Measurements from ENCODE around the gene CYBB.

The CYBB gene

DNA sequence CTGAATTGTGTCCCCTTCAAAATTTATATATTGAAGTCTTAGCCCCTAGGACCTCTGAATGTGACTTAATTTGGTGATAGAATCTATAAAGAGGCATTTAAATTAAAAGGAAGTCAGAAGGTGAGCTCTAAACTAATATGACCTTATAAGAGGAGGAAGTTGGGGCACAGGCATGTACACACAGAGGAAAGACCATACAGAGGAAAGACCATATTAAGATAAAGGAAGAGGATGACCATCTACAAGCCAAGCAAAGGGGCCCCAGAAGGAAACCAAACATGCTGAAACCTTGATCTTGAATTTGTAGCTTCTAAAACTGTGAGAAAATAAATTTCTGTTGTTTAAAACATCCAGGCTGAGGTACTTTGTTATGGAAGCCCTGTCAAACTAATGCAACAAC, 26.9 kb upstream of the CYBB start:
- Histone ChIP-seq H2BK120ac (ENCODE audit: low read depth, low read length) (no peak overlapping the region), H3K4me1 (ENCODE audit: control insufficient read depth, low read depth, low read length) (no peaks in the 10 kb centered on the region), H3K56ac (ENCODE audit: low read length) (no peak overlapping the region), H3K79me1 (ENCODE audit: low read length) (no peaks in the 10 kb centered on the region), H4K8ac (ENCODE audit: low read depth, low read length) (no peak overlapping the region), H3K4ac (ENCODE audit: low read depth, low read length) (no peak overlapping the region), H4K5ac (ENCODE audit: low read length) (no peak overlapping the region), H2AK5ac (ENCODE audit: low read length) (no peak overlapping the region), H2BK5ac (ENCODE audit: low read length) (no peak overlapping the region), H3K4me2 (ENCODE audit: low read length) (no peak overlapping the region), H3K27ac (ENCODE audit: low read depth, low read length) (no peak overlapping the region), H3K9ac (ENCODE audit: low read length) (no peak overlapping the region), H3K36me3 (ENCODE audit: control insufficient read depth, insufficient read depth, low read length) (no peaks in the 10 kb centered on the region), H3K18ac (ENCODE audit: low read length) (no peak overlapping the region), H2BK15ac (replicated peaks; ENCODE audit: low read depth) (no peak overlapping the region), H3K4me3 (ENCODE audit: low read length) (no peak overlapping the region), H3K79me2 (ENCODE audit: control insufficient read depth, insufficient read depth, low read length) (no peaks in the 10 kb centered on the region), H3K23ac (ENCODE audit: low read length) (no peak overlapping the region), H3K27me3 (ENCODE audit: insufficient read depth, low read length, poor library complexity) (no peaks in the 10 kb centered on the region)
- DNase-seq = no peak

DNA sequence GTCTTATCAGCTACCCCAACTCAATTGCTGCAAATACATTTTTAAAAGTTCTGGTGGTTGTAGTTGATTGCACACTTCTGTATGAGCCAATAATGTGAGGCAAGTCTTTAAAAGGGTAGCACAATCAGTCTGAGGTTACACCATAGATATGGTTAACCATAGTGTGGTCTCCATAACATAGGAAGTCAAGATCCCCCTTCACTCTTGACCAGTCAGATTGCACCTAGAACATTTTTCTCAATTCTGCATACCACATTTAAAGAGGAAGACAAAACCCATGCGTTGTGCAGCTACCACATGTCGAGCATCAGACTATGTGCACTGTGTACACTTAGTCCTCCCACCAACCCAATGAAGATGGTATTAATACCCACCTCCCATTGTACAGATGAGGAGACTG, 26.5 kb upstream of the CYBB start:
- Histone ChIP-seq H3K56ac (ENCODE audit: low read length) (no peak overlapping the region), H3K36me3 (ENCODE audit: control insufficient read depth, insufficient read depth, low read length) (no peaks in the 10 kb centered on the region), H2AK5ac (ENCODE audit: low read length) (no peak overlapping the region), H3K23ac (ENCODE audit: low read length) (no peak overlapping the region), H2BK120ac (ENCODE audit: low read depth, low read length) (no peak overlapping the region), H3K4ac (ENCODE audit: low read depth, low read length) (no peak overlapping the region), H3K4me1 (ENCODE audit: control insufficient read depth, low read depth, low read length) (no peaks in the 10 kb centered on the region), H3K27ac (ENCODE audit: low read depth, low read length) (no peak overlapping the region), H2BK15ac (replicated peaks; ENCODE audit: low read depth) (no peak overlapping the region), H3K79me2 (ENCODE audit: control insufficient read depth, insufficient read depth, low read length) (no peaks in the 10 kb centered on the region), H3K27me3 (ENCODE audit: insufficient read depth, low read length, poor library complexity) (no peaks in the 10 kb centered on the region), H3K79me1 (ENCODE audit: low read length) (no peaks in the 10 kb centered on the region), H3K4me2 (ENCODE audit: low read length) (no peak overlapping the region), H3K4me3 (ENCODE audit: low read length) (no peak overlapping the region), H3K18ac (ENCODE audit: low read length) (no peak overlapping the region), H4K8ac (ENCODE audit: low read depth, low read length) (no peak overlapping the region), H4K5ac (ENCODE audit: low read length) (no peak overlapping the region), H2BK5ac (ENCODE audit: low read length) (no peak overlapping the region), H3K9ac (ENCODE audit: low read length) (no peak overlapping the region)
- WGBS (ENCODE audit: extremely low coverage, insufficient coverage, low lambda C conversion rate) = no CpG with 5 or more reads among the region's 2 CpGs
- DNase-seq = no peak

DNA sequence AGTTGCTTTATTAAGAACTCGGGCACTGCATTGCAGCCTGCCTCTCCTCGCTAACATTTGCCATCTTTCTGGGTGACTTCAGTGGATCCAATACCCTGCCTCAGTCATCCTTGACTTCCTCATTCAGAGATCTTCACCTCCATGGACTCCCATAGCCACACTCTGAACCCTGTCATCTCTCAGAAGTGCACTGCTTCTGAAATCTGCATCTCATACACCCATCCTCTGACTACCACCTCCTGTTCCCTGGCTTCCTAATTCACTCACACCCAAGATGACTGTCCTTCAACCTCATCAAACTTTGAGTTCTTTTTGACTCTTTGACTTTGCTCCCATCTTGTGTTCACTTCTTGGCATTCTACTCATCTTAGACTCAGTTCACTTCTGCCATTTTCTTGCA, 25.3 kb upstream of the CYBB start:
- no peak overlapping the region for H3K27ac ChIP-seq (ENCODE audit: low read depth, low read length)
- H3K79me2 ChIP-seq (ENCODE audit: control insufficient read depth, insufficient read depth, low read length) = no peaks in the 10 kb centered on the region
- H4K8ac ChIP-seq (ENCODE audit: low read depth, low read length) = no peak overlapping the region
- H2BK120ac ChIP-seq (ENCODE audit: low read depth, low read length) = no peak overlapping the region
- no peak overlapping the region for H3K18ac ChIP-seq (ENCODE audit: low read length)
- H3K4me3 ChIP-seq (ENCODE audit: low read length) = no peak overlapping the region
- H2BK15ac ChIP-seq (replicated peaks; ENCODE audit: low read depth) = no peak overlapping the region
- no peak overlapping the region for H2AK5ac ChIP-seq (ENCODE audit: low read length)
- no peak overlapping the region for H3K23ac ChIP-seq (ENCODE audit: low read length)
- no peak overlapping the region for H3K4me2 ChIP-seq (ENCODE audit: low read length)
- no peaks in the 10 kb centered on the region for H3K4me1 ChIP-seq (ENCODE audit: control insufficient read depth, low read depth, low read length)
- H4K5ac ChIP-seq (ENCODE audit: low read length) = no peak overlapping the region
- no CpG with 5 or more reads among the region's 2 CpGs for WGBS (ENCODE audit: extremely low coverage, insufficient coverage, low lambda C conversion rate)
- H3K56ac ChIP-seq (ENCODE audit: low read length) = no peak overlapping the region
- H2BK5ac ChIP-seq (ENCODE audit: low read length) = no peak overlapping the region
- H3K27me3 ChIP-seq (ENCODE audit: insufficient read depth, low read length, poor library complexity) = no peaks in the 10 kb centered on the region
- H3K79me1 ChIP-seq (ENCODE audit: low read length) = no peaks in the 10 kb centered on the region
- H3K4ac ChIP-seq (ENCODE audit: low read depth, low read length) = no peak overlapping the region
- no peak for DNase-seq
- H3K36me3 ChIP-seq (ENCODE audit: control insufficient read depth, insufficient read depth, low read length) = no peaks in the 10 kb centered on the region
- H3K9ac ChIP-seq (ENCODE audit: low read length) = no peak overlapping the region

DNA sequence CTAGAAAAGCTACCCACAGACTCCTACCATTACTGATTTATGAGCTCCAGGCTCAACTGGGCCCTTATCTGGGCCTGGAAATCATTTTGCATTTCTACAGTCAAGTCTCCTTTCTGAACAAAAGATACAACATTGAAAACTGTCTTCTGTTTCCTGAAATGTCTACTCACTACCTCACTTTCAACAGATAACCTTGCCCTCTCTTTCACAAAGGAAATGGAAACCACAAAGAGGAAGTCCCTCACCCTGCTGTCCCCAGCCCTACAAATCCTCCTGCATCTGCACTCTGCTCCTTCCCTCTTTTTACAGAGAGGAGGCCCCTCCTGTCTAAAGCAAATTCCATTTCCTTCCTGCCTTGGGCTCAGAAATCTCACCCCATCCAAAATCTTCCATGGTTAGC, 24.8 kb upstream of the CYBB start:
- H2AK5ac ChIP-seq (ENCODE audit: low read length) = no peak overlapping the region
- no peak overlapping the region for H3K56ac ChIP-seq (ENCODE audit: low read length)
- no peaks in the 10 kb centered on the region for H3K79me2 ChIP-seq (ENCODE audit: control insufficient read depth, insufficient read depth, low read length)
- no peak overlapping the region for H2BK5ac ChIP-seq (ENCODE audit: low read length)
- H3K27me3 ChIP-seq (ENCODE audit: insufficient read depth, low read length, poor library complexity) = no peaks in the 10 kb centered on the region
- no peaks in the 10 kb centered on the region for H3K4me1 ChIP-seq (ENCODE audit: control insufficient read depth, low read depth, low read length)
- H3K4ac ChIP-seq (ENCODE audit: low read depth, low read length) = no peak overlapping the region
- no peak overlapping the region for H4K5ac ChIP-seq (ENCODE audit: low read length)
- H3K18ac ChIP-seq (ENCODE audit: low read length) = no peak overlapping the region
- H3K79me1 ChIP-seq (ENCODE audit: low read length) = no peaks in the 10 kb centered on the region
- no peak overlapping the region for H3K9ac ChIP-seq (ENCODE audit: low read length)
- no peak overlapping the region for H2BK15ac ChIP-seq (replicated peaks; ENCODE audit: low read depth)
- no peak overlapping the region for H3K4me3 ChIP-seq (ENCODE audit: low read length)
- no peak overlapping the region for H3K4me2 ChIP-seq (ENCODE audit: low read length)
- no peak for DNase-seq
- no peaks in the 10 kb centered on the region for H3K36me3 ChIP-seq (ENCODE audit: control insufficient read depth, insufficient read depth, low read length)
- H3K27ac ChIP-seq (ENCODE audit: low read depth, low read length) = no peak overlapping the region
- no peak overlapping the region for H4K8ac ChIP-seq (ENCODE audit: low read depth, low read length)
- no peak overlapping the region for H2BK120ac ChIP-seq (ENCODE audit: low read depth, low read length)
- no peak overlapping the region for H3K23ac ChIP-seq (ENCODE audit: low read length)

DNA sequence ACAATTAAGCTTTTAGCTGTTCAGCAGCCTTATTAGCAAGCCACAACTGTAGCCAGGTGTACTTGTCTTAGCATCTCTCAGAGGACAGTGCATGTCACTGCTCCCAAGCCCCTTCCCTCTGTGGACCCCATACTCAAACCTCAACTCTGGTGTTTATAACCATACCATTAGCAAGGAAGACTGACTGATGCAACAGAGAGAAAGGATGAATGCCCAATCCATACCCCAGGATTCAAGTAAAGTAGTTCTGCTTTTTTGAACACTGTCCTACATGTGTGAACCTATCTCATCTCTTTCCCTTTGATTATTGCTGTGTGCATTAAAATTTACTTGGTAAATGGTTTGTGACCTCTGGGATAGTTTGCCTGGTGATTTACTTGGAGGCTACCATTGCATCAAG, 22.8 kb upstream of the CYBB start:
- H3K79me2 ChIP-seq (ENCODE audit: control insufficient read depth, insufficient read depth, low read length) = no peaks in the 10 kb centered on the region
- no peaks in the 10 kb centered on the region for H3K36me3 ChIP-seq (ENCODE audit: control insufficient read depth, insufficient read depth, low read length)
- no peak overlapping the region for H3K23ac ChIP-seq (ENCODE audit: low read length)
- H2BK5ac ChIP-seq (ENCODE audit: low read length) = no peak overlapping the region
- no peak overlapping the region for H4K8ac ChIP-seq (ENCODE audit: low read depth, low read length)
- H3K4me3 ChIP-seq (ENCODE audit: low read length) = no peak overlapping the region
- no peak overlapping the region for H2BK120ac ChIP-seq (ENCODE audit: low read depth, low read length)
- H4K5ac ChIP-seq (ENCODE audit: low read length) = no peak overlapping the region
- H3K9ac ChIP-seq (ENCODE audit: low read length) = no peak overlapping the region
- H3K4me2 ChIP-seq (ENCODE audit: low read length) = no peak overlapping the region
- no peak overlapping the region for H3K18ac ChIP-seq (ENCODE audit: low read length)
- H3K27ac ChIP-seq (ENCODE audit: low read depth, low read length) = no peak overlapping the region
- H3K4me1 ChIP-seq (ENCODE audit: control insufficient read depth, low read depth, low read length) = no peaks in the 10 kb centered on the region
- no peak overlapping the region for H2AK5ac ChIP-seq (ENCODE audit: low read length)
- no peak overlapping the region for H3K56ac ChIP-seq (ENCODE audit: low read length)
- no peak for DNase-seq
- H3K4ac ChIP-seq (ENCODE audit: low read depth, low read length) = no peak overlapping the region
- H3K79me1 ChIP-seq (ENCODE audit: low read length) = no peaks in the 10 kb centered on the region
- no peak overlapping the region for H2BK15ac ChIP-seq (replicated peaks; ENCODE audit: low read depth)
- no peaks in the 10 kb centered on the region for H3K27me3 ChIP-seq (ENCODE audit: insufficient read depth, low read length, poor library complexity)

DNA sequence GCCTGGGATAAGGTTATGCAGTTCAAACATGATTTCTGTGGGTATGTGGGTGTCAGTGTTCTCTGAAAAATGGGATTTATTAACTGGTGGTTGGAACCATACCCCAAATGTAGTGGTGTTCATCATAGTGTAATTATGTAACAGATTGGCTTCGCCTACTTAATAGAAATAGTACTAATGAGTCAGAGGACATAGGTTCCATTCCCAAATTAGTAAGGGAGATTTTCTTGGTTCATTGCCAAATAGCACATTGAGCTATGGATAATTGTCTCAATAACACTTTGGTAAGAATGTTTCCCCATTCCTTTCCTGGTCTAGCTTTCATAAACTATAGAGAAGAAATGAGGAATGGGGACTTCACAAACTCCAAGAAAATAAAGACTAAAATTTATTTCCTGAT, 20.5 kb upstream of the CYBB start:
- Histone ChIP-seq H3K18ac (ENCODE audit: low read length) (no peak overlapping the region), H3K56ac (ENCODE audit: low read length) (no peak overlapping the region), H2BK5ac (ENCODE audit: low read length) (no peak overlapping the region), H3K4me3 (ENCODE audit: low read length) (no peak overlapping the region), H4K5ac (ENCODE audit: low read length) (no peak overlapping the region), H3K4me2 (ENCODE audit: low read length) (no peak overlapping the region), H3K79me1 (ENCODE audit: low read length) (no peaks in the 10 kb centered on the region), H3K9ac (ENCODE audit: low read length) (no peak overlapping the region), H3K36me3 (ENCODE audit: control insufficient read depth, insufficient read depth, low read length) (no peaks in the 10 kb centered on the region), H3K27ac (ENCODE audit: low read depth, low read length) (no peak overlapping the region), H2BK120ac (ENCODE audit: low read depth, low read length) (no peak overlapping the region), H2AK5ac (ENCODE audit: low read length) (no peak overlapping the region), H3K4ac (ENCODE audit: low read depth, low read length) (no peak overlapping the region), H2BK15ac (replicated peaks; ENCODE audit: low read depth) (no peak overlapping the region), H3K23ac (ENCODE audit: low read length) (no peak overlapping the region), H3K4me1 (ENCODE audit: control insufficient read depth, low read depth, low read length) (no peaks in the 10 kb centered on the region), H3K79me2 (ENCODE audit: control insufficient read depth, insufficient read depth, low read length) (no peaks in the 10 kb centered on the region), H3K27me3 (ENCODE audit: insufficient read depth, low read length, poor library complexity) (no peaks in the 10 kb centered on the region), H4K8ac (ENCODE audit: low read depth, low read length) (no peak overlapping the region)
- no peak for DNase-seq
- no CpG with 5 or more reads among the region's 1 CpG for WGBS (ENCODE audit: extremely low coverage, insufficient coverage, low lambda C conversion rate)

All from mesendoderm (in vitro differentiated cells).